ENCODE results near the gene TNN. TPM values are rescaled to one million over a fixed set of nuclear protein-coding genes. Genes with fewer than 3 reads are reported as not detected.

TNN gene
- total RNA-seq, 2 donors from 2014 or later: under 0.01 TPM; not detected in 1

GRCh38 chr1:175045097-175045496 is 22.5 kb upstream of the TNN start:
- intact Hi-C loops (cut with DNase I): no loop called here
- no peak for ATAC-seq
- H3K27me3 ChIP-seq: no peaks in the 10 kb centered on the region
- TF ChIP-seq, protein P1, sequence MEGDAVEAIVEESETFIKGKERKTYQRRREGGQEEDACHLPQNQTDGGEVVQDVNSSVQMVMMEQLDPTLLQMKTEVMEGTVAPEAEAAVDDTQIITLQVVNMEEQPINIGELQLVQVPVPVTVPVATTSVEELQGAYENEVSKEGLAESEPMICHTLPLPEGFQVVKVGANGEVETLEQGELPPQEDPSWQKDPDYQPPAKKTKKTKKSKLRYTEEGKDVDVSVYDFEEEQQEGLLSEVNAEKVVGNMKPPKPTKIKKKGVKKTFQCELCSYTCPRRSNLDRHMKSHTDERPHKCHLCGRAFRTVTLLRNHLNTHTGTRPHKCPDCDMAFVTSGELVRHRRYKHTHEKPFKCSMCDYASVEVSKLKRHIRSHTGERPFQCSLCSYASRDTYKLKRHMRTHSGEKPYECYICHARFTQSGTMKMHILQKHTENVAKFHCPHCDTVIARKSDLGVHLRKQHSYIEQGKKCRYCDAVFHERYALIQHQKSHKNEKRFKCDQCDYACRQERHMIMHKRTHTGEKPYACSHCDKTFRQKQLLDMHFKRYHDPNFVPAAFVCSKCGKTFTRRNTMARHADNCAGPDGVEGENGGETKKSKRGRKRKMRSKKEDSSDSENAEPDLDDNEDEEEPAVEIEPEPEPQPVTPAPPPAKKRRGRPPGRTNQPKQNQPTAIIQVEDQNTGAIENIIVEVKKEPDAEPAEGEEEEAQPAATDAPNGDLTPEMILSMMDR (IDR thresholded peaks at IDR 0.05): no peak
- TF ChIP-seq POLR2A (IDR thresholded peaks at IDR 0.05): no peak
- DNase-seq: no peak
- no peaks in the 10 kb centered on the region for H3K4me1 ChIP-seq
- H3K4me3 ChIP-seq: no peak overlapping the region
- H3K36me3 ChIP-seq (replicated peaks in 1 of 2; ENCODE audit: insufficient read depth in 1 of 2, low read depth in 2 of 2): no peaks in the 10 kb centered on the region
- WGBS, 2 donors: 83 to 91% methylated on average over 19 of the region's 19 CpGs
- no peak overlapping the region for H3K27ac ChIP-seq
- H3K9me3 ChIP-seq: no peaks in the 10 kb centered on the region

DNA sequence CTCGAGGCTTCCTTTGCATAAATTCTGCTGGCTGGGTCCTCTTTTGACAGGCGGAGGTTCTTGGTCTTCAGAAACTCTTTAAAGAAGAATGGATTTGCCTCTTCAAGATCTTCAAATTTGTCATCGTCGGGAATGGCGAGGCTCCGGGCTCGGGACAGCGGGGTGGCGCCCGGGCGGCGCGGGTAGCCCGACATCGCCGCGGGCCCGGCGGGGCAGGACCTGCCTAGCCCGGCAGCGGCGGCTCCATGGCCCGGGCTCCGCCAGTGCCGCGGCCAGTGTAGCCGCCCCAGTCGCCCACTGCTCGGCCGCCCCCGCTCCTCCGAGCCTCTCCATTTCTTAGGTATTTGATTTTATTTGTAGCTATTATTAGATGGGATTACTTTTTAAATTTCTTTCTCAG is 22.1 kb upstream of the TNN start:
- intact Hi-C loops (cut with DNase I): no loop called here
- ATAC-seq (no peak), DNase-seq (no peak)
- TF ChIP-seq, protein P1 (IDR thresholded peaks at IDR 0.05): no peak
- TF ChIP-seq POLR2A (IDR thresholded peaks at IDR 0.05): no peak
- 92 to 97% methylated on average over 30 to 31 of the region's 32 CpGs for WGBS, 2 donors
- H3K27me3 ChIP-seq: no peaks in the 10 kb centered on the region
- H3K36me3 ChIP-seq (replicated peaks in 1 of 2; ENCODE audit: insufficient read depth in 1 of 2, low read depth in 2 of 2): no peaks in the 10 kb centered on the region
- H3K27ac ChIP-seq: no peak overlapping the region
- H3K9me3 ChIP-seq: no peaks in the 10 kb centered on the region
- H3K4me3 ChIP-seq: no peak overlapping the region
- H3K4me1 ChIP-seq: no peaks in the 10 kb centered on the region

GRCh38 chr1:175050992-175051391 is 16.6 kb upstream of the TNN start:
- ATAC-seq: no peak
- H3K27ac ChIP-seq: no peak overlapping the region
- TF ChIP-seq, protein P1 (IDR thresholded peaks at IDR 0.05): no peak
- TF ChIP-seq POLR2A (IDR thresholded peaks at IDR 0.05): no peak
- H3K4me3 ChIP-seq: no peak overlapping the region
- WGBS, 2 donors: 71 to 77% methylated on average over 2 of the region's 2 CpGs
- no peaks in the 10 kb centered on the region for H3K4me1 ChIP-seq
- H3K36me3 ChIP-seq (replicated peaks in 1 of 2; ENCODE audit: insufficient read depth in 1 of 2, low read depth in 2 of 2): no peaks in the 10 kb centered on the region
- no peaks in the 10 kb centered on the region for H3K27me3 ChIP-seq
- intact Hi-C loops (cut with DNase I): no loop called here
- DNase-seq: no peak
- H3K9me3 ChIP-seq: no peaks in the 10 kb centered on the region

DNA sequence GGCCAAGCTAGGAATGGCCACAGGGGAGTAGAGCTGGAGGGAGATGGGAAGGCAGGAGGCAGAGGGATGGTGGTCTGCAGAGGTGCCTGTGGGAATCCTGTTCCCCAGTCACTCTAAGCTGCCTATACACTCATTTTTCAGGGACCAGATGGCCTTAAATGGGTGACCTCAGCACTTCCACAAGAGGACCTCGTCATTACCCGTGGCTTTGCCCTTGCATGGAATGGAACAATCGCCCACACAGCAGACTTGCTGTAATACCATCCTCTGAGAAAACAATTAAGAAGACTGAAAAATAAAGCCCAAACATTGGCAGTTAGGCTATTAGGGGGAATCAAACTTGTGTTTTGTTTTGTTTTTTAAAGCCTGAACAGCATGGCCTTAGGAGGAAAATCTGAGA is 12.9 kb upstream of the TNN start:
- ATAC-seq: no peak
- intact Hi-C loops (cut with DNase I): no loop called here
- Histone ChIP-seq H3K4me1 (no peaks in the 10 kb centered on the region), H3K4me3 (no peak overlapping the region), H3K27ac (no peak overlapping the region), H3K36me3 (replicated peaks in 1 of 2; ENCODE audit: insufficient read depth in 1 of 2, low read depth in 2 of 2) (no peaks in the 10 kb centered on the region), H3K9me3 (no peaks in the 10 kb centered on the region), H3K27me3 (no peaks in the 10 kb centered on the region)
- 69 to 72% methylated on average over 3 of the region's 3 CpGs for WGBS, 2 donors
- DNase-seq: no peak
- no peak for TF ChIP-seq POLR2A (IDR thresholded peaks at IDR 0.05)
- TF ChIP-seq, protein P1 (IDR thresholded peaks at IDR 0.05): no peak

- H3K4me3 ChIP-seq: no peak overlapping the region
- H3K36me3 ChIP-seq (replicated peaks in 1 of 2; ENCODE audit: insufficient read depth in 1 of 2, low read depth in 2 of 2): no peaks in the 10 kb centered on the region
- H3K9me3 ChIP-seq: no peaks in the 10 kb centered on the region
- ATAC-seq (no peak), DNase-seq (no peak)
- no peak overlapping the region for H3K27ac ChIP-seq
- TF ChIP-seq POLR2A (IDR thresholded peaks at IDR 0.05): no peak
- WGBS, 2 donors: 71 to 90% methylated on average over 1 of the region's 1 CpG
- intact Hi-C loops (cut with DNase I): no loop called here
- H3K4me1 ChIP-seq: no peaks in the 10 kb centered on the region
- H3K27me3 ChIP-seq: no peaks in the 10 kb centered on the region
These were observed 5.3 kb upstream of the TNN start for GRCh38 chr1:175062339-175062738.
